Activated T-helper 2 cell treated with anti-CD3 and anti-CD28 coated beads, Interferon-gamma antibody, Interleukin-2, Interleukin-4, amounts not matched to agents 10 μg/mL and 5 μg/mL and 100 μg/mL, durations not matched to agents 14 hours and 24 hours and 36 hours (primary cell): Measurements from ENCODE around the gene EPHA4. TPM values are rescaled to one million over a fixed set of nuclear protein-coding genes. Genes with fewer than 3 reads are reported as not detected.

Experiments used
- DNase-seq: peaks from one replicate; pipeline ENCODE4 v3.0.0; 2021; ENCODE audit warnings: low spot score
- H3K27ac Mint-ChIP-seq: one replicate; pipeline ENCODE4 v1.8.0; 2021; ENCODE audit warnings: mixed read lengths
- H3K27me3 Mint-ChIP-seq: one replicate; pipeline ENCODE4 v1.8.0; 2021; ENCODE audit warnings: low read depth, mixed read lengths
- H3K36me3 Mint-ChIP-seq: one replicate; pipeline ENCODE4 v1.8.0; 2021; ENCODE audit warnings: low read depth, mixed read lengths
- H3K4me1 Mint-ChIP-seq: one replicate; pipeline ENCODE4 v1.8.0; 2021; ENCODE audit warnings: low read depth, mixed read lengths
- H3K4me3 Mint-ChIP-seq: one replicate; pipeline ENCODE4 v1.8.0; 2021; ENCODE audit warnings: low read depth, mild to moderate bottlenecking, moderate library complexity, mixed read lengths
- H3K9me3 Mint-ChIP-seq: one replicate; pipeline ENCODE4 v1.8.0; 2021; ENCODE audit warnings: mixed read lengths
- intact Hi-C: fragments of 100-400 bp; cut with micrococcal nuclease; formaldehyde crosslinking; loops from one replicate; pipeline ENCODE4 v1.15.1; 2023
- total RNA-seq: library from RNA; stranded (reverse); gene quantifications from 2 replicates; pipeline ENCODE4 v1.2.3, GENCODE V29; 2022

Gene EPHA4
- total RNA-seq, 1 donor from 2014 or later: 1.2 TPM

GRCh38 chr2:221429741-221430491 lies 142.2 kb downstream of the EPHA4 start:
- peaks cover 2% of the 10 kb centered on the region for H3K27me3 Mint-ChIP-seq
- H3K27ac Mint-ChIP-seq: no peak overlapping the region
- no peak for DNase-seq
- intact Hi-C loops: no loop called here
- H3K9me3 Mint-ChIP-seq: no peaks in the 10 kb centered on the region
- H3K4me1 Mint-ChIP-seq: no peaks in the 10 kb centered on the region
- no peaks in the 10 kb centered on the region for H3K36me3 Mint-ChIP-seq
- H3K4me3 Mint-ChIP-seq: no peak overlapping the region

- Mint-ChIP-seq H3K4me3 (no peak overlapping the region), H3K27ac (no peak overlapping the region), H3K4me1 (no peaks in the 10 kb centered on the region), H3K9me3 (no peaks in the 10 kb centered on the region), H3K36me3 (no peaks in the 10 kb centered on the region), H3K27me3 (peaks cover 2% of the 10 kb centered on the region)
- intact Hi-C loops: no loop called here
- DNase-seq: no peak
Measured at GRCh38 chr2:221428896-221429295, 143.2 kb downstream of the EPHA4 start.

DNA sequence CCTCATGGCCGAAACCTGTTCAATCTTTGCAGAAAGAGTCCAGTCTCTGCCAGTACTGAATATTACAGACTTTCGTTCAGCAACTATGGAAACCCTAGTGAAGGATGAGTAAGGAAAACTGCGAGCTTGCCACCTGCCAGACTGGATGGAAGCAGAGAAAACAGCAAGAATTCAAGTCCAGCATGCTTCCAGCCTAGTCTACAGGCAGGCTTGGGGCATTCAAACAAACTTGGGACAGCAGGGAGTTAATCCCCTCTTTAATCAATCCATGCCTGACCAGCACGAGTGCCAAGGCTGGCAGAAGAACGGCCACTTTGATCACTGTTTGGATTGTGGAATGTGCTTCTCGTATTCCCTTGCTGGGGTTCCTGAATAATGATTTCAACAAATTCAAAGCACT lies 145.2 kb downstream of the EPHA4 start:
- Mint-ChIP-seq H3K9me3 (no peaks in the 10 kb centered on the region), H3K36me3 (no peaks in the 10 kb centered on the region), H3K27ac (no peak overlapping the region), H3K4me1 (no peaks in the 10 kb centered on the region), H3K27me3 (peaks cover 2% of the 10 kb centered on the region), H3K4me3 (no peak overlapping the region)
- intact Hi-C loops: no loop called here
- DNase-seq: no peak

DNA sequence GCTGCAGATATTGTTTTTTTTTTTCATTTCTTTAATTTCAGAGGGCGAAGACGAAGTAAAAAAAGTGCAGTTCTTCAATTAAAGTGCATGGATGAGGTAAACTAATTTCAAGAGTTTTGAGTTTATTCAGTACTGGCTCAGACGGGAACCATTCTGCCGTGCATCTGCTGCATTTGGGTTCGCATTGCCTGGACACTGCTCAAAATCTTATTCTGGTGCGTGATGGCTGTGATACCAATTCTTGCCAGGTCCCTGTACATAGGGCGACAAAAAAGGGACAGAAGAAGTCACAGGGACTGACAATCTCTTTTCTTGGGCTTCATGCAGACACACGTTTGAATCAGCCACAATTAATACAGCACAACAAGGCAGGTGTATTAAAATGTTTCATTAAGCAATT lies 146.2 kb downstream of the EPHA4 start:
- Mint-ChIP-seq H3K9me3 (no peaks in the 10 kb centered on the region), H3K4me1 (no peaks in the 10 kb centered on the region), H3K36me3 (no peaks in the 10 kb centered on the region), H3K27me3 (peaks cover 2% of the 10 kb centered on the region), H3K27ac (no peak overlapping the region), H3K4me3 (no peak overlapping the region)
- intact Hi-C loops: no loop called here
- no peak for DNase-seq

DNA sequence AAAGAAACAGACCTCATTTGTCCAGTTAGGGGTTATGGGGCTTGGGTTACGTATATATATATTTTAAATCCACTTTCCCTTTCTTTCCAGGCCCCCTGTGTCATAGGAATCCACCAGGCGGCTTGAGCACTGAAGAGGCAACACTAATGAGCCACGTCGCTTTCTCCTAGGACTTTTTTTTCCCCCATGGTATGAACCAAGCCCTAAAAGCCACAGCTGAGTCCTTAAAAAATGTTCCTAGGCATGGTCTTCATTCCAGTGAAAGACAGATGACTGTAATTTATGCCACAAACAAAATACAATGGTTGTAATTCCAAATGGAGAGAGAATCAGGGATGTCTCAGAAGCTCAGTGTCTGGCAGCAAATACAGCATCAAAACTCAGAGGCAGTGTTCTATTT lies 146.8 kb downstream of the EPHA4 start:
- no peak overlapping the region for H3K27ac Mint-ChIP-seq
- H3K36me3 Mint-ChIP-seq: no peaks in the 10 kb centered on the region
- H3K4me3 Mint-ChIP-seq: no peak overlapping the region
- peaks cover 2% of the 10 kb centered on the region for H3K4me1 Mint-ChIP-seq
- intact Hi-C loops: no loop called here
- H3K27me3 Mint-ChIP-seq: peaks cover 2% of the 10 kb centered on the region
- DNase-seq: no peak
- no peaks in the 10 kb centered on the region for H3K9me3 Mint-ChIP-seq

GRCh38 chr2:221423210-221423804 lies 148.8 kb downstream of the EPHA4 start:
- H3K27me3 Mint-ChIP-seq: peaks cover under 1% of the 10 kb centered on the region
- H3K4me1 Mint-ChIP-seq: peaks cover 3% of the 10 kb centered on the region

GRCh38 chr2:221422516-221423209 lies 149.4 kb downstream of the EPHA4 start:
- Mint-ChIP-seq H3K27ac (no peak overlapping the region), H3K4me1 (peaks cover 3% of the 10 kb centered on the region), H3K4me3 (no peak overlapping the region), H3K27me3 (no peaks in the 10 kb centered on the region), H3K36me3 (no peaks in the 10 kb centered on the region), H3K9me3 (no peaks in the 10 kb centered on the region)
- intact Hi-C loops: no loop called here
- no peak for DNase-seq

More at GRCh38 chr2:221423210-221423804, 148.8 kb downstream of the EPHA4 start:
- Mint-ChIP-seq H3K4me3 (no peak overlapping the region), H3K9me3 (no peaks in the 10 kb centered on the region), H3K27ac (no peak overlapping the region), H3K36me3 (no peaks in the 10 kb centered on the region)
- no peak for DNase-seq
- intact Hi-C loops: no loop called here

- intact Hi-C loops: no loop called here
- Mint-ChIP-seq H3K9me3 (no peaks in the 10 kb centered on the region), H3K36me3 (no peaks in the 10 kb centered on the region), H3K4me3 (no peak overlapping the region), H3K4me1 (peaks cover 3% of the 10 kb centered on the region), H3K27me3 (peaks cover 2% of the 10 kb centered on the region), H3K27ac (no peak overlapping the region)
- no peak for DNase-seq
Measured at GRCh38 chr2:221420245-221420644, 151.9 kb downstream of the EPHA4 start.

GRCh38 chr2:221415789-221416188 lies 156.3 kb downstream of the EPHA4 start:
- Mint-ChIP-seq H3K27ac (no peak overlapping the region), H3K4me3 (no peak overlapping the region), H3K4me1 (peaks cover 3% of the 10 kb centered on the region), H3K36me3 (no peaks in the 10 kb centered on the region), H3K9me3 (no peaks in the 10 kb centered on the region), H3K27me3 (peaks cover 2% of the 10 kb centered on the region)
- intact Hi-C loops: no loop called here
- DNase-seq: no peak

GRCh38 chr2:221412978-221413377 lies 159.1 kb downstream of the EPHA4 start:
- Mint-ChIP-seq H3K36me3 (no peaks in the 10 kb centered on the region), H3K27ac (no peak overlapping the region), H3K4me3 (no peak overlapping the region), H3K9me3 (no peaks in the 10 kb centered on the region), H3K4me1 (no peaks in the 10 kb centered on the region), H3K27me3 (peaks cover 2% of the 10 kb centered on the region)
- no peak for DNase-seq
- intact Hi-C loops: no loop called here

DNA sequence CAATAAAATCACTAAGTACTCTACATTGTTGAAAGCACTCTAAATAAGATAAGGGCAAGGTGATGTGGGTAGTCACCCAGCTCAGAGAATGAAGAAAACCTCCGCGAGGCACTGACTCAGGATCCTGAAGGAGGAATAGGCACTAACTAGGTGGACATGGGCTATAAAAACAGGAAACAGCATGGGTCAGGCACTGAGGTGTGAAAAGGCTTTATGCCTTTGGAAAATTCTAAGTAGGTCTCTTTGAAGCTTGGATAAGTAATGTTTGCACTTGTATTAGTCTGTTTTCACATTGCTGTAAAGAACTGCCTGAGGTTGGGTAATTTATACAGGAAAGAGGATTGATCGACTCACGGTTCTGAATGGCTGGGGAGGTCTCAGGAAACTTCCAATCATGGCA lies 161.6 kb downstream of the EPHA4 start:
- no peaks in the 10 kb centered on the region for H3K4me1 Mint-ChIP-seq

GRCh38 chr2:221407765-221408164 lies 164.3 kb downstream of the EPHA4 start:
- no peak for DNase-seq
- Mint-ChIP-seq H3K36me3 (no peaks in the 10 kb centered on the region), H3K4me3 (no peak overlapping the region), H3K4me1 (no peaks in the 10 kb centered on the region), H3K27me3 (no peaks in the 10 kb centered on the region), H3K27ac (no peak overlapping the region), H3K9me3 (peaks cover 5% of the 10 kb centered on the region)
- intact Hi-C loops: no loop called here

More for the DNA sequence above, 161.6 kb downstream of the EPHA4 start:
- Mint-ChIP-seq H3K36me3 (no peaks in the 10 kb centered on the region), H3K9me3 (peaks cover 5% of the 10 kb centered on the region), H3K27me3 (no peaks in the 10 kb centered on the region), H3K4me3 (no peak overlapping the region), H3K27ac (no peak overlapping the region)
- intact Hi-C loops: no loop called here
- DNase-seq: no peak

DNA sequence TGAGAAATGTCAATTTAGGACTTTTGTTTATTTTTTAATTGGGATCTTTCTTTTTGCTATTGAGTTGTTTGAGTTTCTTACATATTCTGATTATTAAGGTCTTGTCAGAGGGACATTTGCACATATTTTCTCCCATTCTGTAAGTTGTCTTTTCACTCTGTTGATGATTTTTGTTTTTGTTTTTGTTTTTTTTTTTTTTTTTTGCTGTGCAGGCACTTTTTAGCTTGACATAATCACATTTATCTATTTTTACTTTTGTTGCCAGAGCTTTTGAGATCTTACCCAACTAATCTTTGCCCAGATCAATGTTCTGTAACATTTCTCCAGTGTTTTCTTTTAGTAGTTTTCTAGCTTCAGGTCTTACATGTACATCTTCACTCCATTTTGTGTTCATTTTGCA lies 166.6 kb downstream of the EPHA4 start:
- Mint-ChIP-seq H3K27ac (no peak overlapping the region), H3K27me3 (no peaks in the 10 kb centered on the region), H3K36me3 (no peaks in the 10 kb centered on the region), H3K9me3 (peaks cover 5% of the 10 kb centered on the region), H3K4me1 (no peaks in the 10 kb centered on the region), H3K4me3 (no peak overlapping the region)
- intact Hi-C loops: no loop called here
- no peak for DNase-seq
